ENCODE data around the gene CADPS2. TPM values are rescaled to one million over a fixed set of nuclear protein-coding genes. Genes with fewer than 3 reads are reported as not detected.

Gene CADPS2
- total RNA-seq, 2 experiments from 2014 or later = not detected

- peaks cover 5 to 21% of the 10 kb centered on the region in 2 experiments for H3K9me3 ChIP-seq (ENCODE audit: control insufficient read depth in 1 of 2, insufficient read depth in 1 of 2, low read length in 2 of 2)
- ChIA-PET CTCF (no interaction called here), POLR2A (no interaction called here)
- ATAC-seq (ENCODE audit: poor library complexity) (no peak), DNase-seq (no peak)
- no peaks in the 10 kb centered on the region for H3K4me1 ChIP-seq (ENCODE audit: insufficient read depth, low read length)
- Mint-ChIP-seq H3K4me3 (no peak overlapping the region), H3K27me3 (peaks cover 72% of the 10 kb centered on the region), H3K27ac (no peak overlapping the region), H3K36me3 (ENCODE audit: low read depth) (no peaks in the 10 kb centered on the region), H3K4me1 (ENCODE audit: low read depth) (peaks cover 6% of the 10 kb centered on the region), H3K9me3 (no peaks in the 10 kb centered on the region)
- intact Hi-C loops (cut with DNase I, micrococcal nuclease) = no loop called here
- no peak overlapping the region for H3K4me3 ChIP-seq (ENCODE audit: low read length)
- H3K36me3 ChIP-seq (ENCODE audit: insufficient read depth, low read length) = no peaks in the 10 kb centered on the region
- H3K27ac ChIP-seq (ENCODE audit: low read depth in 1 of 2, low read length in 2 of 2) = no peak overlapping the region
- TF ChIP-seq CTCF (IDR thresholded peaks at IDR 0.05) = no peak
- H3K27me3 ChIP-seq (ENCODE audit: control insufficient read depth in 1 of 2, insufficient read depth in 2 of 2, low read length in 2 of 2) = peaks cover 21 to 44% of the 10 kb centered on the region in 2 experiments
Observed at GRCh38 chr7:122298618-122299017, 587.6 kb downstream of the CADPS2 start.

- no peak overlapping the region for H3K27ac Mint-ChIP-seq
- peaks cover 67% of the 10 kb centered on the region for H3K27me3 Mint-ChIP-seq
- Histone ChIP-seq H3K27ac (ENCODE audit: low read depth in 1 of 2, low read length in 2 of 2) (no peak overlapping the region), H3K27me3 (ENCODE audit: control insufficient read depth in 1 of 2, insufficient read depth in 2 of 2, low read length in 2 of 2) (peaks cover 18 to 43% of the 10 kb centered on the region in 2 experiments), H3K9me3 (ENCODE audit: control insufficient read depth in 1 of 2, insufficient read depth in 1 of 2, low read length in 2 of 2) (peaks cover 3 to 17% of the 10 kb centered on the region in 2 experiments), H3K4me1 (ENCODE audit: insufficient read depth, low read length) (no peaks in the 10 kb centered on the region), H3K36me3 (ENCODE audit: insufficient read depth, low read length) (no peaks in the 10 kb centered on the region), H3K4me3 (ENCODE audit: low read length) (no peak overlapping the region)
- ChIA-PET POLR2A (no interaction called here), CTCF (no interaction called here)
- no peak overlapping the region for H3K4me3 Mint-ChIP-seq
- peaks cover 6% of the 10 kb centered on the region for H3K4me1 Mint-ChIP-seq (ENCODE audit: low read depth)
- ATAC-seq (ENCODE audit: poor library complexity) = no peak
- no peaks in the 10 kb centered on the region for H3K9me3 Mint-ChIP-seq
- no peak for DNase-seq
- no peak for TF ChIP-seq CTCF (IDR thresholded peaks at IDR 0.05)
- no peaks in the 10 kb centered on the region for H3K36me3 Mint-ChIP-seq (ENCODE audit: low read depth)
- intact Hi-C loops (cut with DNase I, micrococcal nuclease) = no loop called here
Observed at GRCh38 chr7:122298131-122298530, 588.1 kb downstream of the CADPS2 start.

GRCh38 chr7:122291189-122291588 lies 595.1 kb downstream of the CADPS2 start:
- intact Hi-C loops (cut with DNase I, micrococcal nuclease) = no loop called here
- H3K9me3 ChIP-seq (ENCODE audit: control insufficient read depth in 1 of 2, insufficient read depth in 1 of 2, low read length in 2 of 2) = no peaks in the 10 kb centered on the region
- Mint-ChIP-seq H3K4me1 (ENCODE audit: low read depth) (no peaks in the 10 kb centered on the region), H3K4me3 (no peak overlapping the region), H3K27me3 (peaks cover 11% of the 10 kb centered on the region), H3K27ac (no peak overlapping the region), H3K36me3 (ENCODE audit: low read depth) (no peaks in the 10 kb centered on the region), H3K9me3 (peaks cover 3% of the 10 kb centered on the region)
- no peaks in the 10 kb centered on the region for H3K27me3 ChIP-seq (ENCODE audit: control insufficient read depth in 1 of 2, insufficient read depth in 2 of 2, low read length in 2 of 2)
- ChIA-PET POLR2A (no interaction called here), CTCF (no interaction called here)
- H3K4me1 ChIP-seq (ENCODE audit: insufficient read depth, low read length) = no peaks in the 10 kb centered on the region
- H3K36me3 ChIP-seq (ENCODE audit: insufficient read depth, low read length) = no peaks in the 10 kb centered on the region
- no peak for TF ChIP-seq CTCF (IDR thresholded peaks at IDR 0.05)
- DNase-seq (no peak), ATAC-seq (ENCODE audit: poor library complexity) (no peak)
- H3K27ac ChIP-seq (ENCODE audit: low read depth in 1 of 2, low read length in 2 of 2) = no peak overlapping the region
- no peak overlapping the region for H3K4me3 ChIP-seq (ENCODE audit: low read length)

Data from CD4-positive, alpha-beta T cell (primary cell).